WTC11 (cell line): ENCODE results near the gene ERC2.

ENCODE experiments used
- AFF4 ChIP-seq: sonication (generic); formaldehyde crosslinking; IDR thresholded peaks from 2 replicates; pipeline ENCODE4 v1.8.1; 2023; ENCODE audit warnings: mild to moderate bottlenecking, missing genetic modification reagents, borderline replicate concordance
- CTCF ChIP-seq: fragments of 200-600 bp; IDR thresholded peaks from 2 replicates; pipeline ENCODE4 v1.8.0; 2022; ENCODE audit warnings: antibody characterized with exemption
- ETV6 ChIP-seq: sonication (generic); formaldehyde crosslinking; IDR thresholded peaks from 2 replicates; pipeline ENCODE4 v1.8.1; 2022; ENCODE audit warnings: mild to moderate bottlenecking, missing genetic modification reagents
- FOXP1 ChIP-seq: sonication (generic); formaldehyde crosslinking; IDR thresholded peaks from 2 replicates; pipeline ENCODE4 v1.8.0; 2022; ENCODE audit warnings: missing genetic modification reagents, mild to moderate bottlenecking, moderate library complexity, borderline replicate concordance
- NR1H2 ChIP-seq: sonication (generic); formaldehyde crosslinking; IDR thresholded peaks from 2 replicates; pipeline ENCODE4 v1.9.0; 2021; ENCODE audit warnings: mild to moderate bottlenecking, moderate library complexity, missing genetic modification reagents
- NR2C2 ChIP-seq: sonication (generic); formaldehyde crosslinking; IDR thresholded peaks from 2 replicates; pipeline ENCODE4 v1.8.0; 2022; ENCODE audit warnings: mild to moderate bottlenecking, missing genetic modification reagents
- PRDM15 ChIP-seq: sonication (generic); formaldehyde crosslinking; IDR thresholded peaks from 2 replicates; pipeline ENCODE4 v1.8.0; 2022; ENCODE audit warnings: missing genetic modification reagents
- USF1 ChIP-seq: sonication (generic); formaldehyde crosslinking; IDR thresholded peaks from 2 replicates; pipeline ENCODE4 v1.8.0; 2022; ENCODE audit warnings: mild to moderate bottlenecking, missing genetic modification reagents
- ZSCAN18 ChIP-seq: fragments of 250-450 bp; sonication (Bioruptor Pico); IDR thresholded peaks from 2 replicates; pipeline ENCODE4 v2.1.2; 2022; ENCODE audit warnings: mild to moderate bottlenecking, moderate library complexity

GRCh38 chr3:55876560-55876959 lies 591.7 kb downstream of the ERC2 start:
- no peak for TF ChIP-seq CTCF
- TF ChIP-seq ZSCAN18 (CRISPR knock-in tag): no peak
- no peak for TF ChIP-seq PRDM15 (CRISPR knock-in tag)
- TF ChIP-seq NR2C2 (CRISPR knock-in tag): no peak
- TF ChIP-seq NR1H2 (CRISPR knock-in tag): no peak
- TF ChIP-seq USF1 (CRISPR knock-in tag): no peak
- no peak for TF ChIP-seq ETV6 (CRISPR knock-in tag)
- TF ChIP-seq FOXP1: no peak
- TF ChIP-seq AFF4 (CRISPR knock-in tag): no peak
